OCI-M2 (cell line): Measurements from ENCODE around the gene UGGT1.

Experiments used
- DNase-seq: peaks from one replicate; lab custom pipeline; 2025; ENCODE audit not compliant: unreplicated experiment; lab: John Stamatoyannopoulos, UW

UGGT1 gene, protein sequence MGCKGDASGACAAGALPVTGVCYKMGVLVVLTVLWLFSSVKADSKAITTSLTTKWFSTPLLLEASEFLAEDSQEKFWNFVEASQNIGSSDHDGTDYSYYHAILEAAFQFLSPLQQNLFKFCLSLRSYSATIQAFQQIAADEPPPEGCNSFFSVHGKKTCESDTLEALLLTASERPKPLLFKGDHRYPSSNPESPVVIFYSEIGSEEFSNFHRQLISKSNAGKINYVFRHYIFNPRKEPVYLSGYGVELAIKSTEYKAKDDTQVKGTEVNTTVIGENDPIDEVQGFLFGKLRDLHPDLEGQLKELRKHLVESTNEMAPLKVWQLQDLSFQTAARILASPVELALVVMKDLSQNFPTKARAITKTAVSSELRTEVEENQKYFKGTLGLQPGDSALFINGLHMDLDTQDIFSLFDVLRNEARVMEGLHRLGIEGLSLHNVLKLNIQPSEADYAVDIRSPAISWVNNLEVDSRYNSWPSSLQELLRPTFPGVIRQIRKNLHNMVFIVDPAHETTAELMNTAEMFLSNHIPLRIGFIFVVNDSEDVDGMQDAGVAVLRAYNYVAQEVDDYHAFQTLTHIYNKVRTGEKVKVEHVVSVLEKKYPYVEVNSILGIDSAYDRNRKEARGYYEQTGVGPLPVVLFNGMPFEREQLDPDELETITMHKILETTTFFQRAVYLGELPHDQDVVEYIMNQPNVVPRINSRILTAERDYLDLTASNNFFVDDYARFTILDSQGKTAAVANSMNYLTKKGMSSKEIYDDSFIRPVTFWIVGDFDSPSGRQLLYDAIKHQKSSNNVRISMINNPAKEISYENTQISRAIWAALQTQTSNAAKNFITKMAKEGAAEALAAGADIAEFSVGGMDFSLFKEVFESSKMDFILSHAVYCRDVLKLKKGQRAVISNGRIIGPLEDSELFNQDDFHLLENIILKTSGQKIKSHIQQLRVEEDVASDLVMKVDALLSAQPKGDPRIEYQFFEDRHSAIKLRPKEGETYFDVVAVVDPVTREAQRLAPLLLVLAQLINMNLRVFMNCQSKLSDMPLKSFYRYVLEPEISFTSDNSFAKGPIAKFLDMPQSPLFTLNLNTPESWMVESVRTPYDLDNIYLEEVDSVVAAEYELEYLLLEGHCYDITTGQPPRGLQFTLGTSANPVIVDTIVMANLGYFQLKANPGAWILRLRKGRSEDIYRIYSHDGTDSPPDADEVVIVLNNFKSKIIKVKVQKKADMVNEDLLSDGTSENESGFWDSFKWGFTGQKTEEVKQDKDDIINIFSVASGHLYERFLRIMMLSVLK (N-terminal part only)

DNA sequence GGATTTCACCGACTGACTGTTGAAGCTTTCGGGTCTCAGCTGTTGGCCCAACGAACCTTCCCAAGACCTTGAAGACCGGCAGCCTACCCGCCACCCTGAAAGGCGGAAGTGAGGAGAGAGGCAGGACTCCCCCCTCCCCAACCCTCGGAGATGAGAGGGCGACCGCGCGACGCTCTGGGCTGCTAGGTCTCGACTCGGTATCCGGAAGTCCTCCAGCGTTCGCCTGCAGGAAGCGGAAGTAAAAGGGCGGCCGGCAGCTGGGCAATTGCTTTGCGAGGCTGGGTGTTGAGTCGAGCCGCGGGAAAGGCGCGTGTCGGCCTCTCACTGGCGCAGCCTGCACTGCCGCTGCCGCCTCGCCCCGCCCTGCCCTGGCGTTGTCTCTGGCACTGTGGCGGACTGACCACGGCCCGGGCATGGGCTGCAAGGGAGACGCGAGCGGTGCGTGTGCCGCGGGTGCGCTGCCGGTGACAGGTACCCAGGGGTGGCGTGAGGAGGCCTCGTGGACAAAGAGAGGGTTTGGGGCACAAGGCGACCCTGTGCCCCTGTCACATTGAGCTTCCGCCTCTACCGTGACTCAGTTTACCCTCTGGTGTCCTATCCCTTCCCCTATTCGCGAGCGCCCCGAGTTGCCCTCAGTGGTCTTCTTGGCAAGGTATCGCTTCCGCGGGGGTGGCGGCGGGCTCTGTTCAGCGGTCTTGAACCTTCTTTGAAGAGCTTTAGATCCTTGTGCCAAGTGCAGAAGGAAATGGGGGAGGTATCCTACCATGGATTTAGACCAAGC, at the start of gene UGGT1:
Gene UGGT1 (plus strand): TSS at position 256 of the 781 bp plus-strand sequence. CDS start 158 bp downstream, at position 414.
- peak; percentile 62 for DNase-seq

DNA sequence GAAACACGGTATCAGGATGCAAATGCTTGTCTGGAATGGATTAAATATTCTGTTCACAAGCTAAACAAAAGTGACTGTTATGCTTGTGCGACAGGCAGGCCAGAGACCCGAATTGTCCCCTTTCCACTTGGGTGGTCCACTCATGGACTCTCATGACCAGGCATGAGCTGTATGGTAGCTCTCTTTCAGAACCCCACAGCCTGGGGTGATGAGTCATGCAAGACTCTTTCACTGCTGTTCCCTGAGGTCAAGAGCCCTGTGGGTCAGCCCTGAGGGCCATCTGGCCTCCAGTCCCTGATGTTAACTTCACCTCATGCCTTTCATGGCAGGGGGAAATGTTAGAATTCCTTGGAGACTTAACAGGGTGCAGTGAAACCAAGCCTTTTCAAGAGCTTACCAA, 49.4 kb upstream of the UGGT1 start:
- DNase-seq = no peak

DNA sequence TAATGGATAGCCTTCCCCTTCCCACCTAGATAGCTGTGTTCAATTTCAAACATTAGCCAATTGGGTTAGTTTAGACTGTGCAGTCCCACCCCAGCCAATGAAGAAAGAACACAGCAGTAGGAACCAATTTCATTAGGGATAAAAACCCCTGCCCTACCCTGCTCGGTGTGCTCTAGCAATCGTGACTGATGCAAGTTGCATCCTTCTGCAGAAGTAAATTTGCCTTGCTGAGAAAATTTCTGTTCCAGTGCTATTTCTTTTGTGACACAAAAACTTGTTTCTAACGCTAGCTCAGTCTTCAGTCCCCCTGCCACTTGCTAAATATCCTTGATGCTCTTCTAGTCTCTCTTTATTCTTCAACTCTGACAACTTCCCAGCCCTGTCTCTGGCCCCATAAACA, 48.0 kb upstream of the UGGT1 start:
- DNase-seq = no peak

DNA sequence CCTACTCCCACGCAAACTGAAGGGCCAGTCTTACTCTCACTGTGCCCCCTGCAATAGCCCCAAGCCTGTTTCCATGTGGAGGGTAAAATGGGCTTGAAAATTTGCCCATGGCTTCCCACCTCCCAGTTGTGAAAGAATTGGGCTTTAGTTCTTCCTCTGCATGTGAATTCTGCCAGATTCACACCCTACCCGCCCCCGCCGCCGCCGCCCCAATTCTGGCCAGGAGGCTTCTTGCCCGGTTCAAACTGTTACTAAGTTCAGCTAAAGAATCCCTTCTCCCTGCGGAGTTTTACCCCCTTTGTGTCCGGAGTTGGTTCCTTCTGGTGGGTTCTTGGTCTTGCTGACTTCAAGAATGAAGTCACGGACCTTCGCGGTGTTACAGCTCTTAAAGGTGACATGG, 37.7 kb upstream of the UGGT1 start:
- DNase-seq = no peak

DNA sequence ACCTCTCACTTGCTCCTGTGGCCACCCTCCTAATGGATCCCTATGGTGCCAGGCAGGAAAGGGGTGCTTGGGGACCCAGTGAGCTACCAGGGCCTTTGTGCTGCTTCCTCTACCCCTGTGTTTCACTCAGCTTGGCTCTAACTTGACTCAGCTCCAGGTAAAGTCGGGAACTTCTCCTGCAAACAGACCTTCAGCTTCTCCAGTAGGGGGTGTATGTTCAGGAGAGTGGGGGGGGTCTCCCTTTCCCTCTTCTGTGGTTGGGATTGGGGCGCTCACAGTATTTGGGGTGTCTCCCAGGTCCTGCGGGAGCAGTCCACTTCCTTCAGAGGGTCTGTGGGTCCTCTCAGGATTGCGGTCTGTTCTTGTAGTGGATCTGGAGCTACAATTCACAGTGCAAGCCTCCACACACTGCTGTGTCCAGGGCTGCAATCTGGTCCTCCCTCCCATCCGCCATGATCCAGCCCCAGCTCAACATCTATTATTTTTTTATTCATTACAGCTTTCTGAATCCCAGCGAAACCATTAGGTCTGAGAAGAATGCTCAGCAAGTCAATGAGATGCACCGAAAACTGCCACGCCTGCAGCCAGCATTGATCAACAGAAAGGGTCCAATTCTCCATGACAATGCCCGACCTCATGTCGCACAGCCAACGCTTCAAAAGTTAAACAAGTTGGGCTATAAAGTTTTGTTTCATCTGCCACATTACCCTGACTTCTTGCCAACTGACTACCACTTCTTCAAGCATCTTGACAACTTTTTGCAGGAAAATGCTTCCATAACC, 36.7 kb upstream of the UGGT1 start:
- DNase-seq = no peak

DNA sequence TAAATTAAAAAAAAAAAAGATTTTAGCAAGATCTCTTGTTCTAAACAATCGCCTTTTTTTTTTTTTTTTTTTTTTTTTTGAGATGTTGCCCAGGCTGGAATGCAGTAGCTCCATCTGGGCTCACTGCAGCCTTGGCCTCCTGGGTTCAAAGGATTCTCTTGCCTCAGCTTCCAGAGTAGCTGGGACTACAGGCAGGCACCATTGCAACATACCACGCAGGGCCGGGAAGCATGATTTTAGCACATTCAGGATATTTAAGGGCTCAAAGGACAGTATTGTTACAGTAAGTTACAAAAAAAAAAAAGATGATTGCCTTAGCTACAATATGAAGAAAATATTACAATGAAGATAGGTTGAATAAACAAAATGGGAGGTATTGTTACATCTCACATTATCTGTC, 33.7 kb upstream of the UGGT1 start:
- DNase-seq = no peak

- DNase-seq = no peak
These were observed 32.9 kb upstream of the UGGT1 start for GRCh38 chr2:128058114-128058513.

- DNase-seq = no peak
These were observed 28.4 kb upstream of the UGGT1 start for GRCh38 chr2:128062571-128062970.

- DNase-seq = no peak
These were observed 26.6 kb upstream of the UGGT1 start for GRCh38 chr2:128064353-128064752.

- no peak for DNase-seq
These were observed 21.2 kb upstream of the UGGT1 start for GRCh38 chr2:128069769-128070168.

DNA sequence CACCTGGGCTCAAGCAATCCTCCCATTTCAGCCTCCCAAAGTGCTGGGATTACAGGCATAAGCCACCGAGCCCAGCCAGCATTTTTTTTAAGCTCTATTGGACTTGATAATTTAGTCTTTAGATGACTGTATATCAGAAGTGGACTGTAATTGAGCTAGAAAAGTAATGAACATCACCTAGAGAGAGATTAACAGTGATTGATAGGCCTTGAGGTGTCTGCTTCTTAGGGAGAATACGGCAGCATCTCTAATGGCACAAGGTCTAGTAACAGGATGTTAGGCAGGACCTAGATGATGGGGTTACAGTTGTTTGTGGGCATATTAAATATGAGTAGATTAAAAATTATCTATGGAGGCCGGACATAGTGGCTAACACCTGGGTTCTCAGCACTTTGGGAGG, 17.7 kb upstream of the UGGT1 start:
- no peak for DNase-seq

DNA sequence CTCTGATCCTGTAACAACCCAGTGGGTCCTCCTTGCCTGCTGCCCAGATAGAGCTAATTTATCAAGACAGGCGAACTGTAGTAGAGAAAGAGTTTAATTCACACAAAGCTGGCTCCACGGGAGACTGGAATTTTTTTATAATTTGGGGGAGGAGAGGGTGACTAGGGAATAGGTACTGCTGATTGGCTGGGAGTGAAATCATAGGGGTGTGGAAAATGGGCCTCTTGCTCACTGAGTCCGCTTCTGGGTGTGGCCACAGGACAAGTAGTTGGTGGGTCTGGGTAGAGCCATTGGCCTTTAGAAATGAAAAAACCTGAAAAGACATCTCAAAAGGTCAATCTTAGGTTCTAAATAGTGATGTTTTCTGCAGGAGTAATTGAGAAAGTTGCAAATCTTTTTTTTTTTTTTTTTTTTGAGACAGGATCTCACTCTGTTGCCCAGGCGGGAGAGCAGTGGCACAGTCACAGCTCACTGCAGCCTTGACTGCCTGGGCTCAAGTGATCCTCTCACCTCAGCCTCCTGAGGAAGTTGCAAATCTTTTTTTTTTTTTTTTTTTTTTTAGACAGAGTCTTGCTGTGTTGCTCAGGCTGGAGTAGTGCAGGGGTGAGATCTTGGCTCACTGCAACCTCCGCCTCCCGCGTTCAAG, 14.4 kb upstream of the UGGT1 start:
- no peak for DNase-seq

- DNase-seq = no peak
These were observed 6.2 kb upstream of the UGGT1 start for GRCh38 chr2:128084757-128085156.

- no peak for DNase-seq
These were observed 4.8 kb upstream of the UGGT1 start for GRCh38 chr2:128086244-128086643.

- DNase-seq = no peak
These were observed 440 bp upstream of the UGGT1 start for GRCh38 chr2:128090575-128090944.

GRCh38 chr2:128091726-128092080, 703 bp downstream of the UGGT1 start:
- no peak for DNase-seq

GRCh38 chr2:128092656-128093055, 1.7 kb downstream of the UGGT1 start:
- peak; percentile 16 for DNase-seq

GRCh38 chr2:128093762-128094161, 2.8 kb downstream of the UGGT1 start:
- no peak for DNase-seq

- no peak for DNase-seq
These were observed 4.2 kb downstream of the UGGT1 start for GRCh38 chr2:128095201-128095600.
